ENCODE results near the gene CD8B. TPM values are rescaled to one million over a fixed set of nuclear protein-coding genes. Genes with fewer than 3 reads are reported as not detected.

The CD8B gene
- total RNA-seq, 1 experiment from 2014 or later = 0.24 TPM

- no peaks in the 10 kb centered on the region for H4K20me1 ChIP-seq (ENCODE audit: control insufficient read depth, insufficient read depth, insufficient read length)
- no peak overlapping the region for H2BK120ac ChIP-seq (ENCODE audit: low read depth, low read length, poor library complexity, severe bottlenecking)
- no peaks in the 10 kb centered on the region for H3K23me2 ChIP-seq (ENCODE audit: insufficient read length, low read depth, low read length, poor library complexity, severe bottlenecking)
- H3K23ac ChIP-seq (ENCODE audit: insufficient read length, low read depth, low read length) = no peak overlapping the region
- Mint-ChIP-seq H3K27ac (no peak overlapping the region), H3K9me3 (peaks cover 6% of the 10 kb centered on the region in 2 experiments; a peak in 4 of 5 replicates), H3K4me3 (no peak overlapping the region), H3K4me1 (peaks cover 0 to 2% of the 10 kb centered on the region in 2 experiments; a peak in 2 of 4 replicates), H3K36me3 (ENCODE audit: insufficient read depth in 1 of 3, low read depth in 3 of 3) (peaks cover 0 to 7% (median 2%) of the 10 kb centered on the region in 3 experiments; a peak in 3 of 7 replicates), H3K27me3 (ENCODE audit: low read depth) (peaks cover 12% of the 10 kb centered on the region)
- peaks cover 4% of the 10 kb centered on the region for H3K9me3 ChIP-seq (ENCODE audit: control insufficient read depth, low read depth, low read length)
- no peak overlapping the region for H2BK5ac ChIP-seq (ENCODE audit: insufficient read length, low read length)
- H4K8ac ChIP-seq (replicated peaks; ENCODE audit: insufficient read length, low read depth, low read length) = no peak overlapping the region
- no peak overlapping the region for H4K5ac ChIP-seq (ENCODE audit: insufficient read length, low read depth, low read length)
- no peaks in the 10 kb centered on the region for H3K27me3 ChIP-seq (ENCODE audit: insufficient read depth, low read length)
- TF ChIP-seq, protein P1, sequence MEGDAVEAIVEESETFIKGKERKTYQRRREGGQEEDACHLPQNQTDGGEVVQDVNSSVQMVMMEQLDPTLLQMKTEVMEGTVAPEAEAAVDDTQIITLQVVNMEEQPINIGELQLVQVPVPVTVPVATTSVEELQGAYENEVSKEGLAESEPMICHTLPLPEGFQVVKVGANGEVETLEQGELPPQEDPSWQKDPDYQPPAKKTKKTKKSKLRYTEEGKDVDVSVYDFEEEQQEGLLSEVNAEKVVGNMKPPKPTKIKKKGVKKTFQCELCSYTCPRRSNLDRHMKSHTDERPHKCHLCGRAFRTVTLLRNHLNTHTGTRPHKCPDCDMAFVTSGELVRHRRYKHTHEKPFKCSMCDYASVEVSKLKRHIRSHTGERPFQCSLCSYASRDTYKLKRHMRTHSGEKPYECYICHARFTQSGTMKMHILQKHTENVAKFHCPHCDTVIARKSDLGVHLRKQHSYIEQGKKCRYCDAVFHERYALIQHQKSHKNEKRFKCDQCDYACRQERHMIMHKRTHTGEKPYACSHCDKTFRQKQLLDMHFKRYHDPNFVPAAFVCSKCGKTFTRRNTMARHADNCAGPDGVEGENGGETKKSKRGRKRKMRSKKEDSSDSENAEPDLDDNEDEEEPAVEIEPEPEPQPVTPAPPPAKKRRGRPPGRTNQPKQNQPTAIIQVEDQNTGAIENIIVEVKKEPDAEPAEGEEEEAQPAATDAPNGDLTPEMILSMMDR (conservative IDR thresholded peaks at IDR 0.05) = no peak
- H3K14ac ChIP-seq (ENCODE audit: insufficient read depth, low read length) = no peak overlapping the region
- no peak overlapping the region for H3K18ac ChIP-seq (ENCODE audit: insufficient read length, low read depth, low read length)
- H2BK12ac ChIP-seq (ENCODE audit: insufficient read length, low read depth, low read length) = no peak overlapping the region
- H3K79me1 ChIP-seq (ENCODE audit: insufficient read depth, low read depth, low read length, poor library complexity, severe bottlenecking) = no peaks in the 10 kb centered on the region
- H2BK15ac ChIP-seq (ENCODE audit: low read depth, low read length) = no peak overlapping the region
- WGBS (ENCODE audit: extremely low coverage, insufficient read length, low lambda C conversion rate) = no CpG with 5 or more reads among the region's 4 CpGs
- H3K4me1 ChIP-seq (ENCODE audit: insufficient read depth, low read length) = no peaks in the 10 kb centered on the region
- H3K27ac ChIP-seq (ENCODE audit: insufficient read length, low read depth, low read length) = no peak overlapping the region
- H3K4me2 ChIP-seq (ENCODE audit: insufficient read depth, insufficient read length, low read length) = no peak overlapping the region
- H3K4ac ChIP-seq (ENCODE audit: low read depth, low read length) = no peak overlapping the region
- H3K9ac ChIP-seq (ENCODE audit: extremely low read depth, insufficient read length, low read length) = no peak overlapping the region
- no peak overlapping the region for H2AK5ac ChIP-seq (ENCODE audit: insufficient read length, low read length)
- H3K79me2 ChIP-seq (ENCODE audit: insufficient read depth, low read length) = no peaks in the 10 kb centered on the region
- no peak overlapping the region for H4K91ac ChIP-seq (ENCODE audit: insufficient read length, low read depth, low read length)
- H2BK20ac ChIP-seq (ENCODE audit: low read depth, low read length, poor library complexity, severe bottlenecking) = no peak overlapping the region
- H3K56ac ChIP-seq (ENCODE audit: insufficient read length, low read depth, low read length) = no peak overlapping the region
- H2AFZ ChIP-seq (ENCODE audit: low read length) = no peak overlapping the region
- H3T11ph ChIP-seq (ENCODE audit: low read length) = no peak overlapping the region
- DNase-seq = no peak
These were observed 43.4 kb downstream of the CD8B start for GRCh38 chr2:86818114-86818801.
